HG03139 (cell line): ENCODE results near the gene FOXK2.
"Not testable (repeated sequence)": the region's sequence is repeated elsewhere in the genome, so short reads cannot be mapped to it uniquely, and the experiment has no call there.

Experiments
- ATAC-seq: cut with Tn5 transposase; IDR thresholded peaks from one replicate; pipeline ENCODE4 v1.9.1; 2021; ENCODE audit not compliant: unreplicated experiment

FOXK2 gene

GRCh38 chr17:82561429-82562035, 42.0 kb downstream of the FOXK2 start:
- ATAC-seq, result no peak

- not testable (repeated sequence) for ATAC-seq
Observed at GRCh38 chr17:82562718-82563220, 43.2 kb downstream of the FOXK2 start.

- no peak for ATAC-seq
Observed at GRCh38 chr17:82563318-82563717, 43.8 kb downstream of the FOXK2 start.

GRCh38 chr17:82563745-82564144, 44.2 kb downstream of the FOXK2 start:
- ATAC-seq, result not testable (repeated sequence)

GRCh38 chr17:82564241-82564640, 44.7 kb downstream of the FOXK2 start:
- no peak for ATAC-seq

GRCh38 chr17:82565551-82565950, 46.0 kb downstream of the FOXK2 start:
- no peak for ATAC-seq

- no peak for ATAC-seq
Observed at GRCh38 chr17:82566129-82566960, 46.8 kb downstream of the FOXK2 start.

- no peak for ATAC-seq
Observed at GRCh38 chr17:82567286-82567685, 47.8 kb downstream of the FOXK2 start.

- ATAC-seq, result no peak
Observed at GRCh38 chr17:82568997-82569393, 49.5 kb downstream of the FOXK2 start.

GRCh38 chr17:82569621-82570020, 50.1 kb downstream of the FOXK2 start:
- no peak for ATAC-seq

- ATAC-seq, result no peak
Observed at GRCh38 chr17:82570277-82570676, 50.7 kb downstream of the FOXK2 start.

GRCh38 chr17:82571855-82572254, 52.3 kb downstream of the FOXK2 start:
- ATAC-seq, result no peak

- no peak for ATAC-seq
Observed at GRCh38 chr17:82574041-82574440, 54.5 kb downstream of the FOXK2 start.

GRCh38 chr17:82575581-82576221, 56.2 kb downstream of the FOXK2 start:
- ATAC-seq, result not testable (repeated sequence)

- ATAC-seq, result no peak
Observed at GRCh38 chr17:82577300-82577699, 57.8 kb downstream of the FOXK2 start.

- not testable (repeated sequence) for ATAC-seq
Observed at GRCh38 chr17:82579969-82580368, 60.4 kb downstream of the FOXK2 start.

GRCh38 chr17:82582213-82582612, 62.7 kb downstream of the FOXK2 start:
- no peak for ATAC-seq

GRCh38 chr17:82582709-82583108, 63.2 kb downstream of the FOXK2 start:
- no peak for ATAC-seq

- no peak for ATAC-seq
Observed at GRCh38 chr17:82583720-82584234, 64.2 kb downstream of the FOXK2 start.

- not testable (repeated sequence) for ATAC-seq
Observed at GRCh38 chr17:82585935-82586575, 66.5 kb downstream of the FOXK2 start.
